Kidney glomerular epithelial cell (primary cell): ENCODE data around the gene STPG4.

Experiments used
- DNase-seq: peaks from one replicate; lab custom pipeline; 2025; lab: John Stamatoyannopoulos, UW

Gene STPG4

DNA sequence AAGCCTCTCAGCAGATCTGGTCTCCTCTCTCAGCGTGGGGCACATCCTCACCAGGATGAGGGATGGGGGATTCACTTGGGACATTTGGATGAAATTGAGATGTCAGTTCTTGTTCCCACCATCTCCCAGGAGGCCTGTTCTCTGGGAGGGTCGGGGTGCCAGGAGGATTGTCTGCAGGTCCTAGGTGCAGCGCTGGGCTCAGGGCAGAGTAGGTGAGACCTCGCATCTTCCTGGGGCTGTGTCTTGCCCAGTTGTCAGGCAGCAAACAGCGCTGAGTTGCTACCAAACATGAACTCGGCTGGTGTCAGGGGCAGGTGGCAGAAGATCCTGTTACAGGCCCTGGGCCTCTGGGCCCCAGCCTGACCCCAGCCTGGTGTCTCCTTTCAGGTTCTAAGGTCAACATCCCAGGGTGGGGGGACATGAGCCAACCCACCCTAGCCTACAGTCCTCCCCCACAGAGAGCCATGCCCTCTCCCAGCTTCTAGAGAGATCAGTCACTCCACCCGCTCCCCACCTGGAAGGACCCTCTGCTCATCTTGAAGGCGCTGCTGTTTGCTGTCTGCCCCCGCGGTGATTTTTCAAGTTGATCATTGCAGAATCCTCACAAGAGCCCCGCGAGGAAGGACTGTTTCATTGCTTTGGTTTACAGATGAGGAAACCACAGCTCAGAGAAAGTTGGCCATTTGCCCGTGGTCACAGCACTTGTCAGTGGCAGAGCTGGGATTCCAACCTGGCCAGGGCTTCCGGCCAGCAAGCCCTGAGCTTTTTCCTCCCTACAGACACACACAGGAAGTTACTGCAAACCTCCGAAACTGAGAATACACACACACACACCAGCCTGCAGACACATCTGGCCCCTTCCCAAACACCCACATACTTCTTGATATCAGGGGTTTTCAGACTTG is 83.9 kb downstream of the STPG4 start:
- peak; percentile 83 for DNase-seq

DNA sequence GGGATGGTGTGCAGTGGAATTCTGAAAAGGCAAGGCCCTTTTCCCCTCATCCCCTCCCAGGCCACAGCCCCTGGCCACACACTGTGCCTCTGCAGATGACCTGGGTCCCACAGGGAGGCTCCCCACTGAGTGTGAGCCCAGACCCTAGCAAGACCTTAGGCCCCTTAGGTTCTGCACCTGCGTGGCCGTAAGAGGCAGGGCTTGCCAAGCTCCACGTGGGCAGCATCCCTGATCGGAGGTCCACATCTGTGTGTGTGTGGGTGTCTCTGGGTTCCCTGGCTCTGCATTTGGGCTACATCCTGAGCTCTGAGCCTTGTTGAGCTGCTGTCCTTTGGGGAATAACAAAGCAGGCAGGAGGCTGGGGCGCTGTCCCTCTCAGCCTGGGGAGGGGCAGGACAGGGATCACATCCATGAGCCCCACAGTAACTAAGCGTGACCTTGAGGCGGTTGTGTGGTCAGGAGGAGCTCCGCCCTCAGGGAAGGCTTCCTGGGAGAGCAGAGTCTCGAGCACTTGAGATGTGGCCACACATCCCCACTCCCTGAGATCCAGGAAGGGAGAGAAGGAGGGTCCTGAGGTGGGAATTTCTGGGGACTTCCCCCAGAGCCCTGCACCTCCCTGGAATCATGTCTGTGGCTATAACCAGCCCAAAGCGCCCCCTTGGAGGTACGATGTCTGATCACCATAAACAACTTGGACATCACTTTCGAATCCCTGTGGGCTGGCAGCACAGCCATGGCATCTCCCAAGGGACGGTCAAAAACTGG is 84.8 kb downstream of the STPG4 start:
- no peak for DNase-seq

DNA sequence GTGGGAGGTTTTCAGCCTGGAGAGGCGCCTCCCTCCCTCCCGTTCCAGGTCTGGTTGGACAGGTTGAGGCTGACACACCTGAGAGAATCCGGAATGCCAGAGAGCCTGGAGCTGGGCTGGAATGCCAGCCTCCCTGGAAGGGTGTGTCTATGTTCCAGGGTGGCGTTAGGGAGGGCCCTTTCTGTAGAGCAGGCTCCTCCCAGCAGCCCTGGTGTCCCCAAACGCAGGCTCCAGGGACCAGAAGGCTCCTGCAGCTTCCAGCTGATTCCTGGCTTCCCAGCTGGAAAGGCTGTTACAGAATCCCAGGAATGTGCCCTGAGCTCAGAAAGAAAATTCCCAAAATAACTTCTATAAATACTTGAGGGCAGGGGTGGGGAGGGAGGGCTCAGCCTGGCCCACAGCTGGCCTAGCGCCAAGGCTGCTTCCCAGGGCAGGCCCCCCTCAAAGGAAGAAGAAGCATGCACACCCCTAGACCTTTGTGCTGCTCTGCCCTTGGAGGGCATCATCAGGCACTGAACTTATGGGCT is 85.4 kb downstream of the STPG4 start:
- peak; percentile 67 for DNase-seq

DNA sequence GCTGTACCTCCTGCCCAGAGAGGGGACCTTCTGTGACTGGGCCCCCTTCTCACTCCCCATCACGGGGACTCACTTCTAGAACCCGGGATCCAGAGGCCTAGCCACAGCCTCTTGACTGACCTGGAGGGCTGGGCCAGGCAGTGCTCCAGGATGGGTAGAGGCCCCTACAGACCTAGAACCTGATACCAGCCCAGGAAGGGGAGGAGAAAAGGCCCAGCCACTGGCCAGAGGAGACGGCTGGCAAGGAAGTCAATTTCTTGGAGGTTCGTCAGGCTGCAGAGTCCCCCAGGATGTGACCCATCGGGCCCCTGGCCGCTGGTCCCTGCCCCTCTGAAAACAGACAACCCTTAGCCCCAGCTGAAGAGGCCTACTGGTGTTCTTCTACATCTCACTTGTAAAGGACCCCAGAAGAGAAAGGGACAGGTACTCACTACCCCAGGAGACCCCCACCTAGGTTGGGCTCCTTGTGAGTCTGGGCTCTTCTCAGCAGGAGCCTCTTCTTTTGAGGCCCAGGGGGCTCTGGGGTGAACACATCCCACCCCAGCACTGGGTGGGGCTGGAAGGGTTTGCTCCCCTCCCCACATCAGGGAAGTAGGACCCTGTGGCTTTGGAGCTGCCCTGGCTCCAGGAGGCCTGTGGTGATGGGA is 86.0 kb downstream of the STPG4 start:
- no peak for DNase-seq

DNA sequence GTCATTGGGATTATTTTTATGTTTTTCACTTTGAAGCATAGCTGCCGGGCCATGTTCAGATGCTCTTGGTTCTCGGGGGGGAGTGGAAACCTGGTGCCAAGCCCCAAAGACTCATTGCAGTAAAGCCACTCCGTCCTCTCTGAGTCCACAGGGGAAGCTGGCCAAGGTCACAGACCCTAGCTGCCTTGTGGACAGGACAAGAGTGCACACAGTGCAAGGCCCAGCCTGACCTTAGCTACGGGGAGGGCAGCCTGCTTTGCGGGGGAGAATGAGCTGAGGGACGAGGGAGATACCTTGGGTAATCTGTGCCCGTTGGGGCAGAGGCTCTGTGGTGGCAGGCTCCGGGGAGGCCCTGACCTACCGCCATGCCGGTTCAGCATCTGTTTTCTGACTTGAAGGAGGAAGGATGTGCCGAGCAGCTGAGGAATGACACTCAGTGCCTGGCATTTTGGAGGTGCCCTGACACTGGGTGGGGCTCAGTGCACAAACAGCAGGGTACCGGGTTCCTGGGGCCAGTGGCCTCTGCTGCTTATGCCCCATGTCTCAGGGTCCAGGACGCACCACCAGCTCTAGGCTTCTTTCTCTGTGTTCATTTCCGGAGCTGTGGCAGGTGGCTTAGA is 87.2 kb downstream of the STPG4 start:
- DNase-seq = no peak

DNA sequence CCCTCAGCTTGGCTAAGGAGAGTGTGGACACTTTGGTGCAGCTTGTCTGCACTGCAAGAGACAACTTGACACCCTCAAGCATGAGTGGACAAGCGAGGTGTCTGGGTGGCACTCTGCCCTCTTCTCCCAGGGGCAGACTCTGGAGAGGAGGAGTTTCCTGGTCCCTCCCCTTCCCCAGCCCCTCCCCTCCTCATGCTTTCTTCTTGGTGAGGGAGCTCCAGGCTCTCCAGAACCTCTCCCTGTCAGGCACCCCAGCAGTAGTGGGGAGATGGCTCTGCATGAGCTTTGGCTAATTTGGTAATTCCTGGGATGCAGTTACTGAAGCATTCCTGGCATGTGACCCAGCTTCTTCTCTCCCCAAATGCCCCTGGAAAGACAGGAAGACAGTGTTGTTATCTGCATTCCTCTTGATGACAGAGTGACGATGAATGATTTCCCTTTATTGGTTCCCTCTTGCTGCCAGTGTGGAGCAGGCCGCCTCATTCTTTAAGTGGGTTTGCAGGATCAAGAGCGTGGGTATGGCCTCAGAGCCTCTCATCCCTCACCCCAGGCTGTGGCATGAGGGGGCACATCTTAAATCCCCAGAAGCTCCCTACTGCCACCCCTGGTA is 89.2 kb downstream of the STPG4 start:
- DNase-seq = peak; percentile 89

DNA sequence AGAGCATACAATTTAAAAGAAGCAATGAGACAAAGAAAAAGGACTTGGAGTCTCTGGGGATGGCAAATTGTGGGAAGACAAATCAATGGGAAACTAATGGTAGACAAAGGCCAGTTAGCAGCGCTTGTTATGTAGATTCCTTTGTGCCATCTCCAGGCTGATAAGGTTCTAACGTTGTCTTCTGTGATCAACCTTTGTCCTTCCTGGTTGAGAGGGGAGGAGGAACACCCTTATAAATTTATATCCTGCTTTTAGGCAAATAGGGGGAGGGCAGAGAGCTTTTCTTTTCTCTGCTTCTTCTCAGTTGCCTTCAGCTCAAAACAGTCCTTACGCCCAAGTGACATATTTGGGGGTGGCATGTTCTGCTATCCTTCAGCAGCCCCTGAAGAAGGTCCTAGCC is 89.8 kb downstream of the STPG4 start:
- DNase-seq = no peak

DNA sequence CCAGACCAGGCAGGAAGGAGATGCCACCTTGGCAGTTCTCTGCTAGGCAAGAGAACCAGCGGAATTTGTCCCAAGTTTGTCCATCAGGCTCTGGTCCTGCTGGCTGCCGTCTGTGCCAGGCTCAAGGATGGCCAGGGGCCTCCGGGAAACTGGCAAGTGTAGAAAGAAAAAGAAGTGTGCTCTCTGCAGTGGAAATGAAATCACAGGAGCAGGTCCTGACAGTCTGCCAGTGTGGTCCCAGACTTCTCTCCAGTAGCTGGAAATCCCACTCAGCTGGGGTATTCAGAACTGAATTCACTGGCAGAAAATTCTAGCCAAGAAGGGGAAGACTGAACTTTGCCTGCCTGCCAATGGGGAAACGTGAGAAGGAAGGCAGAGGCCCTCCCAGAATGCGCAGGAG is 91.0 kb downstream of the STPG4 start:
- no peak for DNase-seq

DNA sequence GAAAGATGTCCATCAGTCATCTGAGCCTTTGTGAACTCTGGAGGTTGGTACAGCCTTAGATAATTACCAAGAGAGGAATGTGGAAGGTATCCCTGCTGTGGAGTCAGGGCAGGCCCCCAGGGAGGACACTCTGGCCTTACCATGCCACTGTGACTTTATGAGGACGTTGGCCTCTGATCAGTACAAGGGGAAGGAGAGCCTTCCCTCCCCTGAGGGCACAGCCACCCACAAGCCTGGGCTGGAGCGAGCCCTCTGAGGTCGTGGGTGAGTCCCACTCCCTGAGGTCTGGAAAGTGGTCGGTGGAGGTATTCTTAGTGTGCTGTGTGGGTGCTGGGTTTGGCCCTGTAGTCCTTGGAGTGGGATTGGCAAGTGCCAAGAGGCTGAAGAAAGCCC is 91.6 kb downstream of the STPG4 start:
- DNase-seq = no peak

DNA sequence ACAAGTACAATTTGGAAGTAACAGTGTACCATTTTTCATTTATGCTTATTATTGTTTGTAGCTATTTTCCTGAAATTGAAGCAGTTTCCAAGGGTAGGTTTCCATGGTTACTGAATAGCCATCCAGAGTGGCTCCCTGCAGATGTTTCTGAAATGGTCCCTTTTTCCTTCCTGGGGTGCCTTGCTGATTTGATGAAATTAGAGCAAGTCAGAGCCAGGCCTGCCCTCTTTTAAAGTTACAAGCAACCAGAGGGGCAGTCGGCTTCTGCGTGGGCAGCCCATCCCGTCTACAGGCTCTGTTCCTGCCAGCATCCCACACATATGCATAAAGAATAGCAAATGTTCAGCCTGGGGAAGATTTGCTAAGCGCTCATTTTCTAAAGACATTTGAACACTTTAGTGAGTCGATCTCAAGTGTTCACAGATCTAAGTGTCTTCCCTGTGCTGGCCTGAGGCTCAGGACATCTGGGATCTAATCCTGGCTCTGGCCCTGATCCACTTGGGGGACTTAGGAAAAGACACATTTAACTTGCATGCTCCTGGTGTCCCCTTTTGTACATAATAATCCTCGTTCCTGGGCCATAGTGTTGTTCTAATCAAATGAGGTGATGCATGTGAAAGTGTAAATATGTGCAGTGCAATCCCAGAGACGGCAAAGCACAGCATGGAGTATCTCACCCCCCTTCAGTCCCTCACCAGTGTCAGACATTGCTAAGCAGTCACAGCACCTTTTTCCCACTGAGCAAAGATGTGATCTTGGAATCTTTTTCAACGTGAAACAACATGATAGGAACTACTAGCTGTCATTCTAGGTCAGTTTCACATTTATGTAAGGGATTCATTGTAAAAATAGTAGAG is 92.2 kb downstream of the STPG4 start:
- no peak for DNase-seq

DNA sequence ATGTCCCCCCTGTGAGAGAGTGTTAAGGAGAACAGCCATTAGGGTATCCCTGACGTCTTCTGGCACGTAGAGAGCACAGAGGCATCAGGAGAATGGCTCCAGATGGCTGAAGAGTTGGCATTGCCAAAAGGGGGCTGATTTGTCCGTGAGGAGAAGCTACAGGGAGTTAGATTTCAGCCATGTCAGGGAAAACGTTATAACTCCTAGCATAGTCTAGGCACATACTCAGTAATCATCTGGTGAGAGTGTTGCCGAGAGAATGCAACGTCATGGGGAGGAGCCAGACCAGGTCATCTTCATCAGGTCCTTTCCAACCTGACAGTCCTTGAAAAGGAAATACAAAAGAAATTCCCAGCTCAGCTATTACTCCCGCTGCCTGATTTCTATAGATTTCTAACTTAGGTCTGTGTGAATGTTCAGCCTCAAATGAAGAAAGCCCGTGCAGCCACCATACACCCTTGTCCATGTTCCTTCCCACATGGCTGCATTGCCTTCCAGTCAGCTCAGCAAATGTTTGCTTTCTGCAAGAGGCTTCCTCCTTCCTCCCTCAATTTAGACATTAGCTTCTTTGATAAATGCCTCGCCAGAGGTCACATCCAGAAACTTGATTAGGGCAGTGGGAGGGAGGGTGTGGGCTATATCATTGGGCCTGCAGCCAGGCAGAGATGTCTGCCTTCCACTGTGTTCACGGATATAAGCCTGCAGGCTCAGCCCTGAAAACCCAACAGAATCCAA is 93.0 kb downstream of the STPG4 start:
- DNase-seq = no peak

DNA sequence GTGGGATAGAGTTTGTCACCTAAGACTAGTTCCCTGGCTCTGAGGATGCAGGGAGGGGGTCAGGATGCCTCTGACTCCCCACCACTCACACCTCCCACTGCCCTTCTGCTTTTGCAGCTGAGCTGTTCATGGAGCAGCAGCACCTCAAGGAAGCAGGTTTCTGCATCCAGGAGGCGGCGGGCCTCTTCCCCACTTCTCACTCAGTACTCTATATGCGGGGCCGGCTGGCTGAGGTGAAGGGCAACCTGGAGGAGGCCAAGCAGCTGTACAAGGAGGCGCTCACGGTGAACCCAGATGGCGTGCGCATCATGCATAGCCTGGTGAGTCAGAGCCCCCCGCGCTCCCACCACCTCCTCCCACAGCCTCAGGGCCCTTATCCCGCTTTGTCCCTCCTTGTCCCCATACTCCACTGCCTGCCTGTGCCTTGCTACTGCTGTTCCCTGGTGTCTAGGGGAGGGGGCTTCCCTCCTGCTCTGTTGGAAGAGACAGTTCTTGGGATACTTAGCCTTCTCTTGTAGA is 94.4 kb downstream of the STPG4 start:
- DNase-seq = no peak

DNA sequence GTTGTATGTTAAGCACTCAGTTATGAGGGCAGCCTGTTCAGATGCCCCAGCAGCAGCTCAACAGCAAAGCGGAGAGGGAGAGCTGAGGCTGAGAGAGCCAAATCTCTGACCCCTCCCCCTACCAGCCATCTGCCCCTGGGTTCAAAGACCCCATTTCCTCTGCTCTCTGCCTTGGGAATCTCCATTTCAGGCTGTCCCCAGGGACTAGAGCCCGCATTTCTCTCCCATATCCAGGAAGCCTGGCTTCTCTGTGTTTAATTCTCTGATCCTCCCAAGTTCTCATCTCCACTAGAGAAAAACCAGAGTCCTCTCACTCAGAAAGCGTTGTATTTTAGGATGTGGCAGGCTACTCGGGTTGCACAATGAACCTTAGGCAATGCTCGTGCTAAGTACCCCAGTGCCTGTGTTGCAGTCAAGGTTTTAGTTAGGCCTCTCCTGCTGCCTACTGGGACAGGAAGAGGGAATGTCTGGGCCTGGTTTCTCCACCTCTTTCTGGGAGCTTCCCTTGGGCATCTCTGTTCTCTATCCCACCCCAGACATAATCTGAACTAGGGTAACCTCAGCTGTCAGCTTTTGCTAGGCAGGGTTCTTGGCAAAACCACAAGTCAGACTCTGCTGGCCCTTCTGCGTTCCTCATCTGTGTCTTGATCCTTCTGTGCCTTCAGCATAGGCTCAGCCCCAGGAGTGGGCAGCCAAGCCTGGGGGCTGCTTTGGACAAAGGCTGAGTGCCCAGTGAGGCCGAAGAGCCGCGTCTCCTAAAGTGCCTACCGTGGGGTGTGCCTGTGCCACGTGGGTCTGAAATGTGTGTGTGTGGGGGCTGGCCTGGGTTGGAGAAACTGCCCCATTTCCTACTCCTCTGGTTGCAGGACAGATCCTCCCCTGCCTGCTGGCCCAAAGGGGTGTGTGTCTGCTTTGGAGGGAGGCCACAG is 96.8 kb downstream of the STPG4 start:
- DNase-seq = no peak

DNA sequence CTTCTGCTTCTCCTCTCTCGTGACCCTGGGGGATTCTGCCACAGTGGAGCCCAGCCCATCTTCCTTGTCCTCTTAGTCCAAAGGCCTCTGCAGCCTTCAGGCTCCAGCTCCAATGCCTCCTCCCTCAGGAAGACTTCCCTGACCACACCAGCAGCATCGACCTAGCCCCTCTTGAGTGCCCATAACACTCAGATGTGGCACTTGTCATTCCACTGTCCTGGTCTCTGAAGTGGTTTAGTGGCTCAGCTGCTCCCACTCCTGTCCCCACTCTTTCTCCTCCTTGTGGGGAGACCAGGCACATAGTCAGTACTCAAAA is 97.5 kb downstream of the STPG4 start:
- no peak for DNase-seq

DNA sequence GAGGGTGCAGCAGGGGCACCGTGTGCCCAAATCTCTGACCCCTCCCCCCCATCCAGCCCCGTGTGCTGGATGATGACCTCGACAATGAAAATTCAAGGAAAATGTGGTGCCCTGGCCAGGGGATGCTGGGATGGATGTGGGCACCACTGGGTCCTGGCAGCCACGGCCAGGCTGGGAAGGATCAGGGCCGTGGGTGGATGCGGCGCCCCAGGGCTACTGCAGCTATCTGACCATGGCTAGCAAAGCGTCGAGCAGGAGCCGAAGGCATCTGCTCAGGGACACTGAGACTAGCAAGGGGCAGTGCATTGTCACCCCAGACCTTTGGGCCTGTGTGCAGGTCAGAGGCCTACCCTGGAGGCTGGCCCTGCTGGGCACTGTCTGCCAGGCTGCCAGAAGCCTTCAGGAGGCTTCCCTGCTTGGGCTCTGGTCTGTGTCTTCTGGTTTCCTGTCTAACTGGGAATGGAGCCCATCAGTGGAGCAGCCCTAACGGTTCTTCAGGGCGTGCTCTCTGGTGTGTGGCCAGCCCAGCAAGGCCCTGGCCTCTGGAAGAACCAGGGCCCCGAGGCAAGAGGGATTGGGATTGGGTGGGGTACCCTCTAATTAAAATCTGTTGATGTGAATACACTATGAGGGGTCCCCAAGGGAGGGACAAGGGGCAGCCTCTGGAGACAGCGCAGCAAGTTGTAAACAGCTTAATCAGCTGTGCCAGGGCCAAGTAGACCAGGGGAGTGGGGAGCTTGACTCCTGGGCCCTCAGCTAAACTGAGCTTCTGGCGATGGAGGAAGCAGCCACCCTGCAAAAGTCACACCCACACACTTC is 98.0 kb downstream of the STPG4 start:
- no peak for DNase-seq

DNA sequence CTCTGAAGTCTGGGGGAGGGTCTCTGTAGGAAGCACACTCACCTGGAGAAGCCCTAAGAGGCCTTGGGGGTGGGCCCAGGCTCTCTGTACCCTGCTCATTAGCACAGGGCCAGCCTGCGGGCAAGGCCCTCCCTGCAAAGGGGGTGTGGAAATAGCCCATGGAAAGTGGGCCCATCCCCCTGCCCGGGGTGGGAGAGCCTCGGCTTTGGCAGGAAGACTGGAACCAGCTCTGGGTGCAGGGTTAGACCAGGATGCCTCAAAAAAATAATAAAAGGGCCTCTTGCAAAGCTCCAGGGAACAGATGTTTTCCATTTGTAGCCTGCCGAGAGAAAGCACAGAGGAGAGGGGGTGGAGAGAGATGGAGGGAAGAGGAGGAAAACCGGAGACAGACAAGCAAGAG is 98.7 kb downstream of the STPG4 start:
- no peak for DNase-seq

DNA sequence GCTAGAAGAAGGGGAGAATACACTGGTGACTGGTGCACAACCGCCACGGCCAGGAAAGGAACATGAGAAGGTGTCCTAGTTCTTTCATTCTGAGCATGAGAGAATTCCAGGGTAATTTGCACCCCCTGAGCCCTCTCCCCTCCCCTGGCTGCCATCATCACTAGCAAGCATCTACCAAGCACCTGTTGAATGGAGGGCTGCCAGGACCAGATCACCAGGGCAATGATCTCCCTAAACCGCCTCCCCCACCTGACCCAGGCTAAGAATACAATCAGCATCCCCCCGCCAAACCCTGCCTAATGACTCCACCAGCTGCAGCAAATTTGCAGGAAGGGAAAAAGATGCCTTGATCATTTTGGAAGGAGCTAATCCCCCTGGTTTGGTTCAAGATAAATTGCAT is 100.2 kb downstream of the STPG4 start:
- DNase-seq = no peak

DNA sequence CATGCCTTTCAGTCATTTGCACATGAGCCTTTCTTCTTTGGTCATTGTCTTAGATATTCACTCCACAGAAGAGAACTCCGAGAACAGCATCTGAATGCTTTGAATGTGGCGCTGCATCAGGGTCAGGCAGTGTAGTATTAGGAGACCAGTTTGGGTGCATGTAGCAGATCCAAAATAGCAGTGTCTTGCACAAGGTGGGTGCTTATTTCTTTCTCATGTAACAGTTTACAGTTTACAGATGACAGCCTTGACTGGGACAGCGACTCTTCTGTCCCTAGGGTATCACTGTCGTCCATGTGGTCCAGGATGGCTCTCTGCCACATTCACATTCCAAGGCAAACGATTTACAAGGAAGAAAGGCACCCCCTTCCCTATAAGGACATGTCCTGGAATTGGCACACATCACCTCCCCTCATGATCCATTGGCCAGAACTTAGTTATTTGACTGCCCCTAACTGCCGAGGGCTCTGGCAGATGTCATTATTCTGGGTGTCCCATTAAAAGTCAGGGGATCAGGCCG is 101.0 kb downstream of the STPG4 start:
- DNase-seq = no peak
